ENCODE measurements around the gene UBE2D2. TPM values are rescaled to one million over a fixed set of nuclear protein-coding genes. Genes with fewer than 3 reads are reported as not detected.

UBE2D2 gene
- total and polyA plus RNA-seq, 2 of the 13 experiments (the other 11 are each of a cell fraction or from before 2014, with no cell fraction given), result 79.1 to 109 TPM

- TF ChIP-seq KMT2A (CRISPR knock-in tag; IDR thresholded peaks at IDR 0.05) (0 out of 2 replicates have a peak, but pooled peaks have one; percentile 65), NR2F1 (CRISPR knock-in tag; IDR thresholded peaks at IDR 0.05) (no peak; a peak in 1 of 4 replicates), ZNF274 (CRISPR knock-in tag; IDR thresholded peaks at IDR 0.05) (no peak), CBX1 (IDR thresholded peaks at IDR 0.05; ENCODE audit: low read depth) (no peak), BCL3 (CRISPR knock-in tag; IDR thresholded peaks at IDR 0.05) (no peak), AHDC1 (CRISPR knock-in tag; IDR thresholded peaks at IDR 0.05; ENCODE audit: borderline replicate concordance) (no peak), SNAI1 (CRISPR knock-in tag; IDR thresholded peaks at IDR 0.05; ENCODE audit: borderline replicate concordance) (no peak), POLR2AphosphoS5 (IDR thresholded peaks at IDR 0.05; ENCODE audit: low read depth, low read length) (0 out of 2 replicates have a peak, but pooled peaks have one; percentile 12), MLX (CRISPR knock-in tag; IDR thresholded peaks at IDR 0.05) (peak; percentile 83; the same call in 1 of the 2 replicates), ZBTB46 (CRISPR knock-in tag; IDR thresholded peaks at IDR 0.05; ENCODE audit: borderline replicate concordance) (no peak), ATF3 (CRISPR knock-in tag; IDR thresholded peaks at IDR 0.05) (no peak), FOXP1 (IDR thresholded peaks at IDR 0.05) (no peak), FOXP1 (CRISPR knock-in tag; IDR thresholded peaks at IDR 0.05) (peak; percentile 79), ZNF281 (CRISPR knock-in tag; IDR thresholded peaks at IDR 0.05; ENCODE audit: borderline replicate concordance) (peak; percentile 84)
Measured at GRCh38 chr5:139651043-139651834, 90.1 kb downstream of the UBE2D2 start (continued).
